GM19324 (cell line): ENCODE results near the gene MISFA.
A peak's percentile ranks its signal among the peaks of the same experiment; 100 is the strongest.
"Not testable (repeated sequence)": the region's sequence is repeated elsewhere in the genome, so short reads cannot be mapped to it uniquely, and the experiment has no call there.

ENCODE experiments used
- ATAC-seq: cut with Tn5 transposase; IDR thresholded peaks from one replicate; pipeline ENCODE4 v1.9.1; 2021; ENCODE audit warnings: mild to moderate bottlenecking, moderate library complexity; ENCODE audit not compliant: unreplicated experiment, low FRiP score

Gene MISFA

DNA sequence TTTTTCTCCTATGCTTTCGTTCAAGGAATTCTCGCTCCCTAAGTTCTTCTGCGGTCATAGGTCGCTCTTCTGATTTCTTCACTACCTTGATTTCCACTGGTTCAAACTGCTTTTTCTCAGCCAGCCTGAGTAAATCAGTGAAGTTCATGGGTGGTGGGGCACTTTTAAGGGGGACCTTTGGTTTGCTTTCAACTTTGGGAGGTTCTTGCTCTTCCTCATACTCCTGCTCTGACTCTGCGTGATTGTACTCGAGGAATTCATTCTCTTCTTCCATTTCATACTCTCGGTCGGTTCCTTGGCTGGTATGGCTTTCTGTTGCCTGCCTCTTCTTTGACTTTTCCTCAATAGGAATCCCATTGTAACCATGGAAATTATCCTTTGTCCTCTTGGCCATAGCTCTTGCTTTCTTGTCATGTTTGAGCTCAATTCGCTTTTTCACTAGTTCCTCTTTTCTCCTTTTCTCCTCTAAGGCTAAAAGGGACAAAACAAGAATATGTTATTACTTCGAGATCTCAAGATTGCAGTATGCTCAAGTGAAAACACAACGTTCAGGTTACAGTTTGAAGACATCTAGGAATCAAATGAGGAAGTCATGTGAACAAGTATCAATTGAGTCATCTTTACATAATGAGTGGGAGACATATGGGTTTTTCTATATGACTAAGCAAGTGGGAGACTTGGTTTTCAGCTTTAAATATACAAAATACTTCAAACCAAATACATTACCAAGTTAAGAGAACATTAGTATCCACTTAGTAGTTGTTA, 16.2 kb downstream of the MISFA start:
- ATAC-seq: no peak

DNA sequence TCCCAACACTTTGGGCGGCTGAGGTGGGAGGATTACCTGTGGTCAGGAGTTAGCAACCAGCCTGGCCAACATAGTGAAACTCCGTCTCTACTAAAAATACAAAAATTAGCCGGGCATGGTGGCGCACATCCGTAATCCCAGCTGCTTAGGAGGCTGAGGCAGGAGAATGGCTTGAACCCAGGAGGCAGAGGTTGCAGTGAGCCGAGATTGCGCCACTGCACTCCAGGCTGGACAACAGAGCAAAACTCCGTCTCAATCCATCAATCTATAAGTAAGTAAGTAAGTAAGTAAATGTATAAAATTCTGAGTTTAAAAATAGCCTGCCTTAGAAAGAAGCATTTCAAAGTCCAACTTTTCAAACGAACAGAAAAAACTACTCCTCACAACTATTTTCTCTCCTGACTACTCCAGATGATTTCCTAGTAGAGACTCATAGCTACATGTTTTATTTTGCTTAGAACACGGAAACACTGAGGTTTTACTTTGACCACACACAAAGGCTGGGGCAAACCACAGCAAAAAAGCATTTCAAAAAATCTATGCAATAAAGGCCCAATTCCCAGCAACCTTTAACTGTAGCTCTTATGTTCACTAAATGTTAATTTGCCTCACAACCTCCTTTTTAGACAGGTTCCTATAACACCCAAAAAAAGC, 18.2 kb downstream of the MISFA start:
- no peak for ATAC-seq

DNA sequence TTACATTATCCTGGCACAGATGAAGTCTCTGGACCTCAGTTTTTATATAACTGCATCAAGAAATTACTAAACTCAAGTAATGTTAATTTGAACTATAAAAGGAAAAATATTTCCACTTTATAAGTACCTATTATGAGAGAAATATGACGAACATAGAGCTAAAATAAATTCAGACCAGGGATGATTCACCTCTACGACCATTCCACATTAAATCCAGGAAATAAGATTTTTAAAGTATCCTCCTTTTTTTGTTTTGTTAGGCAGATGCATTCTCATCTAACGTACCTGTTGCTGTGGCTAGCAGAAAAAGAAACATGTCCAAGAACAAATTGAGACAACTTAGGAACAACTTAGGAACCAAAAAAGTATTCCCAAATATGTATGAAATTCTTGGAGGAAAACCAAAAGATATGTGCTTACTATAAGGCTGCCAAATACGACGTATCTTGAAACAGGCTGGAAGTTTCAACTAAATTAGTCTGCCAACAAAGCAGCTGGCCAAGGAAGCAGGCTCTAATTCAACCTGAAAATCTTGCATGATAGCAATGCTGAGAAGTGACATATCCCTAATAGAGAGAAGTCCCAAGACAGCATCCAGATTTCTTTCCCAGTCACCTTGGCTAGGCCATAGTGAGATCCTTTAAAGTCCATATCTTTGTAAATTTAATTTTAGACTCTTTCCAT, 18.9 kb downstream of the MISFA start:
- ATAC-seq: no peak

DNA sequence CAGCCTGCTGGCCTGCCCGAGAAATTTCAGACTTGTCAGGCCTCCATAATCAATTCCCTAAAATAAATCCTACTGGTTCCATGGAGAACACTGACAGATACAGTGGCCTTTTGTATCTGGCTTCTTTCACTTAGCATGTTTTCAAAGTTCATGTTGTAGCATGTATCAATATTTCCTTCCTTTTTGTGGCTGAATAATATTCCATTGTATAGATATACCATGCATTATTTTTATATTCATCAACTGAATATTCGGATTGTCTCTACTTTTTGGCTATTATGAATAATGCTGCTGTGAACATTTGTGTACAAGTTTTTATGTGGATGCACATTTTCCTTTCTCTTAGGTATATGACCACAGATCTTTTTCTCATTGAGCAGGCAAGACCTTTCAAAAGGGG, 24.1 kb downstream of the MISFA start:
- ATAC-seq: no peak

DNA sequence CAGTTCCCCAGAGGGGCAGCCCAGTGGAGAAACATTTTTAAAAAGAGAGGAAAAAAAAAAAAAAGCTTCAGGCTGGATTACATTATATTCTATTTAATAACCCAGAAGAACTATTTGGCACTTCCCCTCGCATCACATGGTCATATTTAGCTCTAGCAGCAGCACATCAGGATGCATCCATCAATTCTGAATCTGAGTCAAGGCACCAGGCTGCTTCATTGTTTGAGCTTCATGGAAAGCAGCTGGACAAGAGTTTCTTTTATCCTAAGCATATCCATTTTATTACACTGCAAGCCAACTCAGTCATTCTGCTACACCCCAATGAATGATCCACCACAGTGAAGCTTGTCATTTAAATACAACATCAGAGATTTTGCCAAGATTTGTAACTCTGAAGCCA, 24.6 kb downstream of the MISFA start:
- ATAC-seq: no peak

DNA sequence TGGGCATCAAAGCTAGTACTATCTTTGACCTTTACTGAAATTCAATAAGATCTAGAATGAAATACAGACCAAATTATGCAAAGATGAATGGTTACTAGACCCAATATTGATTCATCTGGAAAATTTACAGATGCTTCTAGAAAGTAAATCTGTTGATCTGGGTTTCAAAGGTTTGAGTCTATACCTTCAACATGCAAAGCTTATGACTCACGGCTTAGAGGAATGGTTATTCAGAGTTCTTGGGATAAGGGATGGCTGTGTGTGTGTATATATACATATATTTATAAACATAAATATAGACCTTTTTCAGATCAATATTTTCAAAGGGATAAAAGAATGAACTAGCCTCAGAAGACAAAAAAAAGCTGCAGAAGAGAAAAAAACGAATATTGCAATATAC, 33.3 kb downstream of the MISFA start:
- no peak for ATAC-seq

DNA sequence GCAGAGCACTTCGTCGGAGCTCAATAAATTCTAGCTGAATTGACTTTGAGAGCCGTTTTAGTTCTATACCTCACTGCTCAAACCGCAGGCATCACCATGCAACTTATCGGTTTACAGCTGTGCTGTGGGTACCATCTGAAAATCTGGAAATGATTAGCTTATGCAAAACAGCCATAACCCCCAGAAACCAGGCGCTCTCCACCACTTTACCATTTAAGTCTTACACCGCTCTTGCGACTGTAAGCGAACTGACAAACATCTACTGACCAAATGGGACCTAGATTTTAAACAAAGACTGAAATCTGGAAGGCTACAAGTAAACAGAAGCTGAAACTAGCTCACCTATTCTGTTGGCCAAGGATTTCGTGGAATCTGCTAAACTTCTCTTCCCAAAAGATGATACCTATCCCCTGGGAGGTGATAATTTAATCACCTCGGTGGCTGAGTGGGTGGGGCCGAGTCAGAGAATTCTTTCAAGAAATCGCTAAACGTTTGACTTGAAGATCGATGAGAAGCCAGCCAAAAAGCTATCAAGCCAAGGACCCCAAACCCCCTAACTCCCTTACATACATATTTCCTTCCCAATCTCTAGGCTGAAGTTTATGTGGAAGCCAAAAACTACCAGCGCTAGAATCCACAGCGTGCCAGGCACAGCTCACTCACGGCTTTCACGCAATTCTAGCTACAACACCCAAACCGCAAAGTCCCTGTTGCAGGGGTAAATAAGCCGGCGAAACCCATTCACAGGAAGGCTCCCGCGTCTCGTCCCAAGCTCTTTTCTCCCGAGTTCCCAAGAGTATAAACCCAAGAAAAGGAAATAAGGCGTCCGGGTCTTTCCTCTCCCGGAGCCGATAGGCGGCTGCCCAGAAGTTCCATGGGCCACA, 33.9 kb downstream of the MISFA start:
- ATAC-seq: peak; percentile 54

DNA sequence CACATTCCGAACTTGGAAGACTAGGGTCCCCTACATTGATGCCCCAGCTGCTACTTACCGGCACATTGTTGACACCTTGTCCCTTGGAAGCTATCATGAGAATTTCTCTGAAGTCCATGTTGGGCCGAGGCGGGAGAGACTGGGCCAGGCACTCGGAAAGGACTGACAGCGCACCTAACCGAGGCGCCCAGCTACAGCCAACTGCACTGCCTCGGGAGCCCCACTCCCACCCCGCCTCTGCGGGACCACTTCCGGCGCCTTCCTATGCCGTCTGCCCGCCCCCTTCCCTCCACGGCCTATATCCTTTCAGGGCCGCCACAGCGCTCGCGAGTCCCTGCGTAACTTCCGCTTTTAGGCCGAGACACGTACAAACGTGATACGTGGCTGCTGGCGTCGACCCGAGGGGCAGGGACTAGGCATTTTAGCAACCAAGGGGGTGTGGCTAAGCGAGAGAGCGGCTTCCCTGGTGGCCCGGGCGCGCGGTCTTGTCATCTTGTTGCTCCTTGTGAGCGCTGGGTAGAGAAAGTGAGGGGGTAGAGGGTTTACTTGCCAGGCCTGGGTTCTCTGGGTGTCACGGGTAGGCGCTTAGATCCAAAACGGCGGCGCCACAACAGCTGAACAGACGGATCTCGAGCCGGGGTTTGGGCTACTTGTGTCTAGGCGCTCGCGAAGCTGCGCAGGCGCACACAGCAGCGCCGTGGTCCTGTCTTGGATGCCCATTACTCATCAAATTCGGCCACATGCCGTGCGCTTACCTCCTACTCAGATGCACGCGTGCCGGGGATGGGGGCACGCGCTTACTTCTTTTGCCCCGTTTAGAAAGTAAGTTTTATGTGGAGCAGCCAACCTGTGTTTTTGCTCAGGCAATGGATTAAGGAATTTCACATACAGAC, 34.8 kb downstream of the MISFA start, which contains the start of gene SPTY2D1:
Gene SPTY2D1 (minus strand): TSS at position 203 of the 893 bp plus-strand sequence. CDS start 85 bp downstream, at position 118.
- ATAC-seq: peak; percentile 97

DNA sequence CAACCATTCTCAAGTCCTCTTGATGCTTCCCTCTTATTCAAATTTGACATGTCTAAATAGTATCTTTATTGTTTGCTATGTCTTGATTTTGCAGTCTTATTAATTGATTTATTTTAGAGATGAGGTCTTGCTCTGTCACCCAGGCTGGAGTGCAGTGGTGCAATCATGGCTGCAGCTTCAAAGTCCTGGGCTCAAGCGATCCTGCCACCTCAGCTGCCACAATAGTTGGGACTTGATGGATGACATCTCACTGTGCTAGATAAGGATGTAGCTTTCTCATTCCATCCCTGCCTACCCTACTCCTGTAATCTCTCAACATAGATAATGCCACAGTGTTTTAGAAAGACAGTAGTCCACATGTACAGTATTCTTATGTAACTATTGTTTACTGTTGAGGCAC, 42.1 kb downstream of the MISFA start:
- ATAC-seq: no peak

DNA sequence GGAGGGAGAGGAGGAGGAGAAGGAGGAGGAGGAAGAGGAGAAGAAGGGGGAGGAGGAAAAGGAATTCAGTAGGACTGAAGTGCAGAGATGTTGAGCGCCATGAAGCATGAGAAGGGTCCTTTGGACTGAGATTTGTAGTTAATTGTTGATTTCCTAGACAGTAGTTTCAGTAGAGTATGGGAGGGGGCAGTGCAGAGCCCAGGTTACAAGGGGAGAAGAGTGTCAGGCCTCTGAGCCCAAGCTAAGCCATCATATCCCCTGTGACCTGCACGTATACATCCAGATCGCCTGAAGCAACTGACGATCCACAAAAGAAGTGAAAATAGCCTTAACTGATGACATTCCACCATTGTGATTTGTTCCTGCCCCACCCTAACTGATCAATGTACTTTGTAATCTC, 43.4 kb downstream of the MISFA start:
- not testable (repeated sequence) for ATAC-seq

DNA sequence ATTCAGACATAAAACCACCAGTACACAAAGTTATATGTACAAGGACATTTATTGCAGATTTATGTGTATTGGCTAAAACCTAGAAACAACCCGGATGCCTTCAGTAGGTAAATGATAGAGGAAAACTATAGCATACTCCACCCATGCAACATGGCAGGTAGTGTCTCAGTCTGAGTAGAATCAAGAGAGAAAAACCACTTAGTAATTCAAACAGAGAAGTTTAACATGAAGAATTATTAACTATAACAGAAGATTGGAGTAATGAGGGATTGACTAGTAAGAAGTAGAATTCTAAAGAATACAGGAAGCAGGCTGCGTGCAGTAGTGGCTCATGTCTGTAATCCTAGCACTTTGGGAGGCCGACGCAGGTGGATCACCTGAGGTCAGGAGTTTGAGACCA, 50.8 kb downstream of the MISFA start:
- no peak for ATAC-seq

DNA sequence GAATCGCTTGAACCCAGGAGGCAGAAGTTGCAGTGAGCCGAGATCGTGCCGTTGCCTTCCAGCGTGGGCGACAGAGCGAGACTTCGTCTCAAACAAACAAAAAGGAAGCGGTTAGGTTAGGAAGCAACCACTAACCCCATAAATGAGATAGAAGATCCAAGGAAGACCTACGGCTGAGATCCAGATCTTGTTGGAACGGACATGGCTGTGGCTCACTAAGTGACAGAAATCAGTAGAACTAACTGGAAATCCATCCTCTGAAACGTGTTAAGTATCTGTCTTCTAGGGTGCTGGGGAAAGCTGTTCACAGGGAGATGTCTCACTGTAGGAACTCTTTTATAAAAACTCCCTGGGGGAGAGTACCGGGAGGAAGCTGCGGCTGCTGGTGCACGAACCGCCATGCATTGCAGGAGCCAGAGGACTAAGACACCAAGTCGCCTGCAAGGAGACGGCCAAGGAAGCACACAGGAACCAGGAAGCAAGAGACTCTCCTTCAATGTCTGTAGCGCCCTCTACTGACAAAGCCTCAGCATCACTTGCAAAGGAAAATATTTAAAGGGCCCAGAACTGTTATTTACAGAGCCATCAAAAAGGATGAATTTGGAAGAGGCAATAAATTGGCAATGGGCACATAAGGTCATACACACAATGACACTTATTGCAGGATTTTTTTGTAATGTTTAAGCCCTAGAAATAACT, 51.4 kb downstream of the MISFA start:
- no peak for ATAC-seq
